ENCODE results near the gene ZNF850.
"Not testable (repeated sequence)": the region's sequence is repeated elsewhere in the genome, so short reads cannot be mapped to it uniquely, and the experiment has no call there.

Gene ZNF850

DNA sequence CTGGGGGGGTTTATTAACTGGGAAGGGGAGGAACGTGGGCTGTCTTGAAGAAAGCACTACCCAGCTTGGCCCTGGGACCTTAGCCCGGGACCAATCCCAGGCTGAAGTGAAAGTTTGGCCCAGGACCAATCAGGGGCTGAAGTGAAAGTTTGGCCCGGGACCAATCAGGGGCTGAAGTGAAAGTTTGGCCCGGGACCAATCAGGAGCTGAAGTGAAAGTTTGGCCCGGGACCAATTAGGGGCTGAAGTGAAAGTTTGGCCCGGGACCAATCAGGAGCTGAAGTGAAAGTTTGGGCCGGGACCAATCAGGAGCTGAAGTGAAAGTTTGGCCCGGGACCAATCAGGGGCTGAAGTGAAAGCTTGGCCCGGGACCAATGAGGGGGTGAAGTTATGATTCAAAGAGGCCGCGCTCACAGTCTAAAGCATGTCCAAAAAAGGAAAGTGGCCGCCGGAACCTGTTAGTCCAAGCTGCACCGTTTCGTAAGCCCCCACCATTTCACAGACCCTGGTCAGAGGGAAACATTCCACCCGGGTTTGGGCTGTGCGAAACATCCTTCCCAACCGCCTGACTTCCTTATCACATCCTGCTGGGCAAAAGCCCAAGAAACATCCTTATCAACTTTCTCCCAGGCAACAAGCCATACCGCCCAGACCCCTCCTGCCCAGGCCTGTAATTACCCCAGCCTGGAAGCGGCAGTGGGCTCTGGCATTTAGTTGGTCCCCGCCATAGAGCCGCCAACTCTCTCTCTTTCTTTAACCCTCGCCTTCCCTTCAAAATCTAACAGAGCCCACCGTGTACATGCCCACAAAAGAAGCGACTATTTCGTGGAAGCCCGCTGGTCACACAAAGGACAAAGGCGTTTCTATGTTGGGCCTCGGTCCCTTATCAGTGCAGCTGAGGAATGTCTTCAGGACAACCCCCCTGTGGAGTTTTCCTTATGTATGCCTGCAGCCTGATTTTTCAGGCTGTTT, 1.1 kb downstream of the ZNF850 start:
- peaks cover 41% of the 10 kb centered on the region for H3K79me2 ChIP-seq (ENCODE audit: control insufficient read depth, insufficient read depth, low read length)
- no CpG with 5 or more reads among the region's 29 CpGs for WGBS (ENCODE audit: extremely low coverage, insufficient coverage, low lambda C conversion rate)
- H2BK5ac ChIP-seq (ENCODE audit: low read length): no peak overlapping the region
- H3K4me2 ChIP-seq (ENCODE audit: low read length): peak overlapping the region; percentile 77
- H3K9ac ChIP-seq (ENCODE audit: low read length): peak overlapping the region; percentile 96
- H2AK5ac ChIP-seq (ENCODE audit: low read length): no peak overlapping the region
- peak overlapping the region; percentile 83 for H3K4ac ChIP-seq (ENCODE audit: low read depth, low read length)
- H3K79me1 ChIP-seq (ENCODE audit: low read length): peaks cover 3% of the 10 kb centered on the region
- peak; percentile 95 for DNase-seq
- no peak overlapping the region for H3K18ac ChIP-seq (ENCODE audit: low read length)
- H3K27ac ChIP-seq (ENCODE audit: low read depth, low read length): peak overlapping the region; percentile 87
- H2BK120ac ChIP-seq (ENCODE audit: low read depth, low read length): no peak overlapping the region
- H4K5ac ChIP-seq (ENCODE audit: low read length): no peak overlapping the region
- peak overlapping the region; percentile 93 for H3K4me3 ChIP-seq (ENCODE audit: low read length)
- no peak overlapping the region for H4K8ac ChIP-seq (ENCODE audit: low read depth, low read length)
- no peak overlapping the region for H2BK15ac ChIP-seq (replicated peaks; ENCODE audit: low read depth)
- no peaks in the 10 kb centered on the region for H3K4me1 ChIP-seq (ENCODE audit: control insufficient read depth, low read depth, low read length)
- no peak overlapping the region for H3K23ac ChIP-seq (ENCODE audit: low read length)
- H3K36me3 ChIP-seq (ENCODE audit: control insufficient read depth, insufficient read depth, low read length): no peaks in the 10 kb centered on the region
- peak overlapping the region; percentile 98 for H3K56ac ChIP-seq (ENCODE audit: low read length)
- H3K27me3 ChIP-seq (ENCODE audit: insufficient read depth, low read length, poor library complexity): no peaks in the 10 kb centered on the region

DNA sequence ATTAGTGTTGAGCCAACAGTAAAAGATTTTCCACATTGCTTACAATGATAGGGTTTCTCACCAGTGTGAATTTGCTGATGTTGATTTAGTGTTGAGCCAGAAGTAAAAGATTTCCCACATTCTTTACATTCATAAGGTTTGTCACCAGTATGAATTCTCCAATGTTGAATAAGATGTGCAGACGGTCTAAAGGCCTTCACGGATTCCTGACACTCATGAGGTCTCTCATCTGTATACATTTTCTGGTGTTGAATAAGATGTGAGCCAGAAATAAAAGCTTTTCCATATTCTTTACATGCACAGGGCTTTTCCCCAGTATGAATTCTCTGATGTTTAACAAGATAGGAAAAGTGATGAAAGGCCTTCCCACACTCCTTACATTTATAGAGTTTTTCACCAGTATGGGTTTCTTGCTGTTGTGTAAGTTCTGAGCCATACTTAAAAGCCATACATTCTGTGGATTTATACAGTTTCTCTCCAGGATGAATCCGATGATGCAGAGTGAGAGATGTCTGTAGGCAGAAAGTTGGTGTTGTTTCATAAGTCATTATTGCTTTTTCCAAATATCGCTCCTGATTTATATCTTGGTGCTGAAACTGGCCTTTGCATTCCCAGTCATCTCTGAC, 22.4 kb downstream of the ZNF850 start:
- Histone ChIP-seq H3K4me3 (ENCODE audit: low read length) (peak overlapping the region; percentile 50), H4K5ac (ENCODE audit: low read length) (no peak overlapping the region), H3K4ac (ENCODE audit: low read depth, low read length) (no peak overlapping the region), H3K4me2 (ENCODE audit: low read length) (no peak overlapping the region), H2BK15ac (replicated peaks; ENCODE audit: low read depth) (no peak overlapping the region), H3K9ac (ENCODE audit: low read length) (no peak overlapping the region), H2BK5ac (ENCODE audit: low read length) (no peak overlapping the region), H3K23ac (ENCODE audit: low read length) (no peak overlapping the region), H3K18ac (ENCODE audit: low read length) (no peak overlapping the region), H3K27me3 (ENCODE audit: insufficient read depth, low read length, poor library complexity) (no peaks in the 10 kb centered on the region), H3K36me3 (ENCODE audit: control insufficient read depth, insufficient read depth, low read length) (peaks cover 38% of the 10 kb centered on the region), H3K4me1 (ENCODE audit: control insufficient read depth, low read depth, low read length) (no peaks in the 10 kb centered on the region), H2BK120ac (ENCODE audit: low read depth, low read length) (no peak overlapping the region), H2AK5ac (ENCODE audit: low read length) (no peak overlapping the region), H4K8ac (ENCODE audit: low read depth, low read length) (no peak overlapping the region), H3K56ac (ENCODE audit: low read length) (no peak overlapping the region), H3K79me2 (ENCODE audit: control insufficient read depth, insufficient read depth, low read length) (no peaks in the 10 kb centered on the region), H3K27ac (ENCODE audit: low read depth, low read length) (no peak overlapping the region), H3K79me1 (ENCODE audit: low read length) (peaks cover 2% of the 10 kb centered on the region)
- WGBS (ENCODE audit: extremely low coverage, insufficient coverage, low lambda C conversion rate): no CpG with 5 or more reads among the region's 4 CpGs
- DNase-seq: peak; percentile 20

DNA sequence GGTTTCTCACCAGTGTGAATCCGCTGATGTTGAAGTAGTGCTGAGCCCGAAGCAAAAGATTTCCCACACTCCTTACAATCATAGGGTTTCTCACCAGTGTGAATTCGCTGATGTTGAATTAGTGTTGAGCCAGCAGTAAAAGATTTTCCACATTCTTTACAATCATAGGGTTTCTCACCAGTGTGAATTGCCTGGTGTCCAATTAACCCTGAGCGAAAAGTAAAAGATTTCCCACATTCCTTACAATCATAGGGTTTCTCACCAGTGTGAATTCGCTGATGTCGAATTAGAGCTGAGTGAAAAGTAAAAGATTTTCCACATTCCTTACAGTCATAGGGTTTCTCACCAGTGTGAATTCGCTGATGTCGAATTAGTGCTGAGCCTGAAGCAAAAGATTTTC, 23.0 kb downstream of the ZNF850 start:
- H3K27me3 ChIP-seq (ENCODE audit: insufficient read depth, low read length, poor library complexity); H3K9ac ChIP-seq (ENCODE audit: low read length); H4K8ac ChIP-seq (ENCODE audit: low read depth, low read length); H3K79me1 ChIP-seq (ENCODE audit: low read length); H3K4me2 ChIP-seq (ENCODE audit: low read length); H3K27ac ChIP-seq (ENCODE audit: low read depth, low read length); H2BK5ac ChIP-seq (ENCODE audit: low read length); H3K4me1 ChIP-seq (ENCODE audit: control insufficient read depth, low read depth, low read length); H2AK5ac ChIP-seq (ENCODE audit: low read length); H2BK120ac ChIP-seq (ENCODE audit: low read depth, low read length); H4K5ac ChIP-seq (ENCODE audit: low read length); H3K56ac ChIP-seq (ENCODE audit: low read length); H2BK15ac ChIP-seq (replicated peaks; ENCODE audit: low read depth); H3K18ac ChIP-seq (ENCODE audit: low read length); H3K79me2 ChIP-seq (ENCODE audit: control insufficient read depth, insufficient read depth, low read length); H3K4ac ChIP-seq (ENCODE audit: low read depth, low read length); H3K23ac ChIP-seq (ENCODE audit: low read length): not testable (repeated sequence)
- DNase-seq: peak; percentile 11
- no CpG with 5 or more reads among the region's 8 CpGs for WGBS (ENCODE audit: extremely low coverage, insufficient coverage, low lambda C conversion rate)
- Histone ChIP-seq H3K4me3 (ENCODE audit: low read length) (peak overlapping the region; percentile 50), H3K36me3 (ENCODE audit: control insufficient read depth, insufficient read depth, low read length) (peaks cover 37% of the 10 kb centered on the region)

DNA sequence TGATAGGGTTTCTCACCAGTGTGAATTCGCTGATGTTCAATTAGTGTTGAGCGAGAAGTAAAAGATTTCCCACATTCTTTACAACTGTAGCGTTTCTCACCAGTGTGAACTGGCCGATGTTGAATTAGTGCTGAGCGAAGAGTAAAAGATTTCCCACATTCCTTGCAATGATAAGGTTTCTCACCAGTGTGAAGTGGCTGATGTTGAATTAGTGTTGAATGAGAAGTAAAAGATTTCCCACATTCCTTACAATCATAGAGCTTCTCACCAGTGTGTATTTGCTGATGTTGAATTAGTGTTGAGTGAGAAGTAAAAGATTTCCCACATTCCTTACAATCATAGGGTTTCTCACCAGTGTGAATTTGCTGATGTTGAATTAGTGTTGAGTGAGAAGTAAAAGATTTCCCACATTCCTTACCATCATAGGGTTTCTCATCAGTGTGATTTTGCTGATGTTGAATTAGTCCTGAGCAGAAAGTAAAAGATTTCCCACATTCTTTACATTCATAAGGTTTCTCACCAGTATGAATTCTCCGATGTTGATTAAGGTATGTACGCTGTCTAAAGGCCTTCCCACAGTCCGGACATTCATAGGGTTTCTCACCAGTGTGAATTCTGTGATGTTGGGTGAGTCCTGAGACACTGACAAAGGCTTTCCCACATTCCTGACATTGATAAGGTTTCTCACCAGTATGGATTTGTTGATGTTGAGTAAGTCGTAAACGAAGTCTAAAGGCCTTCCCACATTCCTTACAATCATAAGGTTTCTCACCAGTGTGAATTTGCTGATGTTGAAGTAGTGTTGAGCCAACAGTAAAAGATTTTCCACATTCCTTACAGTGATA, 24.0 kb downstream of the ZNF850 start:
- H3K4ac ChIP-seq (ENCODE audit: low read depth, low read length): no peak overlapping the region
- H4K5ac ChIP-seq (ENCODE audit: low read length): no peak overlapping the region
- no peak overlapping the region for H3K23ac ChIP-seq (ENCODE audit: low read length)
- no peaks in the 10 kb centered on the region for H3K4me1 ChIP-seq (ENCODE audit: control insufficient read depth, low read depth, low read length)
- H2BK15ac ChIP-seq (replicated peaks; ENCODE audit: low read depth): no peak overlapping the region
- H3K79me1 ChIP-seq (ENCODE audit: low read length): peaks cover 2% of the 10 kb centered on the region
- H2AK5ac ChIP-seq (ENCODE audit: low read length): no peak overlapping the region
- H3K4me3 ChIP-seq (ENCODE audit: low read length): peak overlapping the region; percentile 50
- no CpG with 5 or more reads among the region's 10 CpGs for WGBS (ENCODE audit: extremely low coverage, insufficient coverage, low lambda C conversion rate)
- peaks cover 37% of the 10 kb centered on the region for H3K36me3 ChIP-seq (ENCODE audit: control insufficient read depth, insufficient read depth, low read length)
- H3K27me3 ChIP-seq (ENCODE audit: insufficient read depth, low read length, poor library complexity): no peaks in the 10 kb centered on the region
- no peak overlapping the region for H3K56ac ChIP-seq (ENCODE audit: low read length)
- no peak overlapping the region for H3K9ac ChIP-seq (ENCODE audit: low read length)
- DNase-seq: peak; percentile 47
- no peak overlapping the region for H2BK5ac ChIP-seq (ENCODE audit: low read length)
- H3K18ac ChIP-seq (ENCODE audit: low read length): no peak overlapping the region
- H3K4me2 ChIP-seq (ENCODE audit: low read length): no peak overlapping the region
- H3K27ac ChIP-seq (ENCODE audit: low read depth, low read length): no peak overlapping the region
- H2BK120ac ChIP-seq (ENCODE audit: low read depth, low read length): no peak overlapping the region
- no peaks in the 10 kb centered on the region for H3K79me2 ChIP-seq (ENCODE audit: control insufficient read depth, insufficient read depth, low read length)
- H4K8ac ChIP-seq (ENCODE audit: low read depth, low read length): no peak overlapping the region

DNA sequence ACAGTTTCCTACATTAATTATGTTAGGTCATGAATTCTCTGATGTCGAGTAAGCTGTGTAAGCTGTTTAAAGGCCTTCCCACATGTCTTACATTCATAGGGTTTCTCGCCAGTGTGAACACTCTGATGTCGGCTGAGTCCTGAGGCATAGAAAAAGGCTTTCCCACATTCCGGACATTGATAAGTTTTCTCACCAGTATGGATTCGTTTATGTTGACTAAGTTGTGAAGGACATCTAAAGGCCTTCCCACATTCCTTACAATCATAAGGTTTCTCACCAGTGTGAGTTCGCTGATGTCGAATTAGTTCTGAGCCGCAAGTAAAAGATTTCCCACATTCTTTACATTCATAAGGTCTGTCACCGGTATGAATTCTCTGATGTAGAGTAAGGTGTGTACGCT, 24.9 kb downstream of the ZNF850 start:
- H3K4ac ChIP-seq (ENCODE audit: low read depth, low read length): no peak overlapping the region
- H3K4me2 ChIP-seq (ENCODE audit: low read length): no peak overlapping the region
- H3K79me2 ChIP-seq (ENCODE audit: control insufficient read depth, insufficient read depth, low read length): no peaks in the 10 kb centered on the region
- peak; percentile 25 for DNase-seq
- H3K9ac ChIP-seq (ENCODE audit: low read length): no peak overlapping the region
- H4K8ac ChIP-seq (ENCODE audit: low read depth, low read length): no peak overlapping the region
- H3K27ac ChIP-seq (ENCODE audit: low read depth, low read length): no peak overlapping the region
- H3K56ac ChIP-seq (ENCODE audit: low read length): no peak overlapping the region
- H4K5ac ChIP-seq (ENCODE audit: low read length): no peak overlapping the region
- H3K4me3 ChIP-seq (ENCODE audit: low read length): peak overlapping the region; percentile 41
- H3K18ac ChIP-seq (ENCODE audit: low read length): no peak overlapping the region
- WGBS (ENCODE audit: extremely low coverage, insufficient coverage, low lambda C conversion rate): no CpG with 5 or more reads among the region's 10 CpGs
- H2BK120ac ChIP-seq (ENCODE audit: low read depth, low read length): no peak overlapping the region
- H2BK5ac ChIP-seq (ENCODE audit: low read length): no peak overlapping the region
- no peaks in the 10 kb centered on the region for H3K27me3 ChIP-seq (ENCODE audit: insufficient read depth, low read length, poor library complexity)
- peaks cover 35% of the 10 kb centered on the region for H3K36me3 ChIP-seq (ENCODE audit: control insufficient read depth, insufficient read depth, low read length)
- H2BK15ac ChIP-seq (replicated peaks; ENCODE audit: low read depth): no peak overlapping the region
- H2AK5ac ChIP-seq (ENCODE audit: low read length): no peak overlapping the region
- peaks cover 2% of the 10 kb centered on the region for H3K79me1 ChIP-seq (ENCODE audit: low read length)
- no peaks in the 10 kb centered on the region for H3K4me1 ChIP-seq (ENCODE audit: control insufficient read depth, low read depth, low read length)
- no peak overlapping the region for H3K23ac ChIP-seq (ENCODE audit: low read length)

Measured in mesendoderm (in vitro differentiated cells).